ENCODE data around the gene DES.

Gene DES

DNA sequence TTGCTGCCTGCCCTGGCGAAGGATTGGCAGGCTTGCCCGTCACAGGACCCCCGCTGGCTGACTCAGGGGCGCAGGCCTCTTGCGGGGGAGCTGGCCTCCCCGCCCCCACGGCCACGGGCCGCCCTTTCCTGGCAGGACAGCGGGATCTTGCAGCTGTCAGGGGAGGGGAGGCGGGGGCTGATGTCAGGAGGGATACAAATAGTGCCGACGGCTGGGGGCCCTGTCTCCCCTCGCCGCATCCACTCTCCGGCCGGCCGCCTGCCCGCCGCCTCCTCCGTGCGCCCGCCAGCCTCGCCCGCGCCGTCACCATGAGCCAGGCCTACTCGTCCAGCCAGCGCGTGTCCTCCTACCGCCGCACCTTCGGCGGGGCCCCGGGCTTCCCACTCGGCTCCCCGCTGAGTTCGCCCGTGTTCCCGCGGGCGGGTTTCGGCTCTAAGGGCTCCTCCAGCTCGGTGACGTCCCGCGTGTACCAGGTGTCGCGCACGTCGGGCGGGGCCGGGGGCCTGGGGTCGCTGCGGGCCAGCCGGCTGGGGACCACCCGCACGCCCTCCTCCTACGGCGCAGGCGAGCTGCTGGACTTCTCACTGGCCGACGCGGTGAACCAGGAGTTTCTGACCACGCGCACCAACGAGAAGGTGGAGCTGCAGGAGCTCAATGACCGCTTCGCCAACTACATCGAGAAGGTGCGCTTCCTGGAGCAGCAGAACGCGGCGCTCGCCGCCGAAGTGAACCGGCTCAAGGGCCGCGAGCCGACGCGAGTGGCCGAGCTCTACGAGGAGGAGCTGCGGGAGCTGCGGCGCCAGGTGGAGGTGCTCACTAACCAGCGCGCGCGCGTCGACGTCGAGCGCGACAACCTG is at the start of gene DES:
Gene DES (plus strand): TSS at position 223 of the 857 bp plus-strand sequence. CDS start 86 bp downstream, at position 309.
- no peak for TF ChIP-seq POLR2A (IDR thresholded peaks at IDR 0.05; ENCODE audit: low read length)
- no peak for TF ChIP-seq GATA1 (IDR thresholded peaks at IDR 0.05; ENCODE audit: low read depth, low read length)
- DNase-seq = no peak

DNA sequence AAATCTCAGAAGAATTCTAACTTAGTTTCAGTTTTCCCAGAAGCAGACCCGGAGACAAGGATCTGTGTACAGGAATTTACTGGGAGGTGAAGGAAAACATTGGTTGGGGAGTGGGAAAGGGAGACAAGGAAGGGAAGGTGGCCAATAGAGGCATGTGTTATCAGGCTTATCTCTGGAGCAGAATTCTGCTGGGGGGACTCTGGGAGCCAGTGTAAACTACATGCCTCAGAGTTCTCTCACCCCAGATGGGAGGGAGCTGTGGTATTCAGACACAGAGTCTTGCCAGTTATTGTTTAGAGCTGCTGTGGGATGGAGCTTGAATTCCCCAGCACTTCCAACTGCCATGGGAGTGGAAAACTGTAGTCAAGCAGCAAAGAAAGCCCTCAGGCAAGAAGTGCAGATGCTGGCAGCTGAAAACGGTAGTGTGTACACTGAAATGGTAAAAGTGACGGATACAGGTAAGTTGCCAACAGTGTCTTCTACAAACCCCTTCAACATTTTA is 49.4 kb upstream of the DES start:
- DNase-seq = no peak
- no peak for TF ChIP-seq GATA1 (IDR thresholded peaks at IDR 0.05; ENCODE audit: low read depth, low read length)
- TF ChIP-seq POLR2A (IDR thresholded peaks at IDR 0.05; ENCODE audit: low read length) = no peak

DNA sequence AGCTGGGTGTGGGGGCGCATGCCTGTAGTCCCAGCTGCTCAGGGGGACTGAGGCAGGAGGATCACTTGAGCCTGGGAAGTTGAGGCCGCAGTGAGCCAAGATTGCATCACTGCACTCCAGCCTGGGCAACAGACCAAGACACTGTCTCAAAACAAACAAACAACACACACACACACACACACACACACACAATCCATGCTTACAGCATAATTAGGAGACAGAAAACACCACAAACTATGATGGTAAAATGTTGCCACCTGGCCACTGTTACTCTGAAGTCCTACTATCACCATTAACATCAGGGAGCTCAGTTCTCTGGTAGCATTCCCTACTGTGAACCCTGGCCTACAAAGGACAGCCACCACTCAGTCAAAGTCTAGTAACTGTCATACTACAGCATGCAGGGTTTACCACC is 48.7 kb upstream of the DES start:
- TF ChIP-seq POLR2A (IDR thresholded peaks at IDR 0.05; ENCODE audit: low read length) = no peak
- TF ChIP-seq GATA1 (IDR thresholded peaks at IDR 0.05; ENCODE audit: low read depth, low read length) = no peak
- DNase-seq = no peak

DNA sequence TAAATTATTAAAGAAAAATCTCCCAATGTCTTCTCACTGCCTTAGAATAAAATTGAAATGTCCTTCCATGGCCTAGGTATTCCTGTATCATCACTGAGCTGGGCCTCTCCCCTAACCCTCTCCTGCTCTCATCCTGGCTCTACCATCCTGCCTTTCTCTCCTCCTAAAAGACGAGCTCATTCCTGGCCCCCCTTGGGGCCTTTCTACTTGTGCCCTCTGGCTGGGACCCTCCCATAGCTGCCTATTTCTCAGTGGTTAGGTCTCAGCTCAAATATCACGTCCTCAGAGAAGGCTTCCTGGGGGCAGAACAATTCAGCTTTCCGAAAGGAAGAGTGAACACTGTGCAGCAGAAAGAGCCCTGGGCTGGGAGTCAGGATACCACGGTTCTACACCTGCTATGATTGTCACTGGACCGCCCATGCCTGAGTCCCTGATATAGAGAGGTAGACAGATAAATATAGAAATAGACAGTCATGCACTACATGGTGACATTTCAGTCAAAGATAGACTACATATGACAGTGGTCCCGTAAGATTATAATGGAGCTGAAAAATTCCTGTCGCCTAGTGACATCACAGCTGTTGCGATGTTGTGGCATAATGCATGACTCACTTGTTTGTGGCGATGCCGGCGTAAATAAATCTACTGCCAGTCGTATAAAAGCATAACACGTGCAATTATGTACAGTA is 39.9 kb upstream of the DES start:
- TF ChIP-seq GATA1 (IDR thresholded peaks at IDR 0.05; ENCODE audit: low read depth, low read length) (no peak), POLR2A (IDR thresholded peaks at IDR 0.05; ENCODE audit: low read length) (no peak)
- DNase-seq = peak in 1 of 2 experiments; percentile 58

DNA sequence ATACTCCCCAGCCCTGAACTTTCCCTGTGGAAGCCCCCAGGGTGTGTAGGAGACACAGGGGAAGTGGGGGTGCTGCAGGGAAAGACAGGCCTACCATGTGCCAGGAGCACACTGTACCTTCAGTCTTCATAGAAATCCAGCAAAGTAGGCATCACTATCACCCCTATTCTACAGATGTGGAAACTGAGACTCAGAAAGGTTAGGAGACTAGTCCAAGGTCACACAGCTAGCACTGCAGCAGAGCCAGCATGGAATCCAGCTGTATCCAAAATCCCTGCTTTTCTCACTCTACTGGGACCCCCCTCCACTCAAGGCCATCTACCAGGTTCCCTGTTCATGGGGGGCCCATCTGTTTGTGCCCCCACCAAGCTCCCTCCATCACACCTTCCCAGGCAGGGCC is 37.3 kb upstream of the DES start:
- TF ChIP-seq POLR2A (IDR thresholded peaks at IDR 0.05; ENCODE audit: low read length) (no peak), GATA1 (IDR thresholded peaks at IDR 0.05; ENCODE audit: low read depth, low read length) (no peak)
- DNase-seq = no peak

DNA sequence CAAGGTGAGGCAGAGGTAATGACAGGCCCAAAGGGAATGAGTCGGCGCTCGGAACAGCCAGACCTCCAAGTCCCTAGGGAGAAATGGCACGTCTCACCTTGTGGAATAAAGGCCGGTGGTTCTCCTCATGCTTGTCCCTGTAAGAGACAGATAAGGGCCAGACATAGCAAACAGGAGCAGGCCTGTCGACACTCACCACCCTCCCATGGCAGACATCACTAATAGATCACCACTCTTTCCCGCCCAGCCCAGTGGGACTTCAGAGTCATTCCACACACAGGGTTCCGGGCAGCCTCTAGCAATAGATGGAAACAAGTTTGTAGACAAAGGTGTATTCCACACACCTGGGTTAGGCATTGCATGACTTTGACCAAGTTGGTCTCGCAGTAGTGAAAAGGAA is 36.7 kb upstream of the DES start:
- no peak for DNase-seq
- no peak for TF ChIP-seq POLR2A (IDR thresholded peaks at IDR 0.05; ENCODE audit: low read length)
- TF ChIP-seq GATA1 (IDR thresholded peaks at IDR 0.05; ENCODE audit: low read depth, low read length) = no peak

DNA sequence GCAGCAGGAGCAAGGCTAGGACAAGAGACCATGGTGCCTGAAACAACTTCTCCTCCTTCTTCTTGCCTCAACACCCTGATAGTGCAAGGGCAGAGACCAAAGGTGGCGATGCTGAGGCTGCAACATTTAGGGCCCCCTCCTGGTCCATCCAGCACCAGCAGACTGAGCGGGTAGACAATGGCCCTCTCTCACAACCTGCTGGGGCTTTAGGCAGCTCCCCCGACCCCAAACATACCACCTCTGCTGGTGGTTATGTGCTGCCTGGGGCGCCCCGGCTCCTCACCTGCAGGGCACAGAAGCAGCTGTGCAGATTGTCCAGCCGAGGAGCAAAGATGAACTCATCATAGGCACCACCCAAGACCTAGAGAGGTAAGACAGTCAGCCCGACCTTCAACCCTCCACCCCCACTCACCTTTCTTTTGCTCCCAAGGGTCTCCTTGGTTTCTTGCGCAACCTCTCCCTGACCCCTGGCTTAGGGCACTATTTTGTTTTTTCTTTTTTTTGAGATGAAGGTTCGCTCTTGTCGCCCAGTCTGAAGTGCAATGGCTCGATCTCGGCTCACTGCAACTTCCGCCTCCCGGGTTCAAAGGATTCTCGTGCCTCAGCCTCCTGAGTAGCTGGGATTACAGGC is 34.0 kb upstream of the DES start:
- no peak for DNase-seq
- TF ChIP-seq GATA1 (IDR thresholded peaks at IDR 0.05; ENCODE audit: low read depth, low read length) (no peak), POLR2A (IDR thresholded peaks at IDR 0.05; ENCODE audit: low read length) (no peak)

DNA sequence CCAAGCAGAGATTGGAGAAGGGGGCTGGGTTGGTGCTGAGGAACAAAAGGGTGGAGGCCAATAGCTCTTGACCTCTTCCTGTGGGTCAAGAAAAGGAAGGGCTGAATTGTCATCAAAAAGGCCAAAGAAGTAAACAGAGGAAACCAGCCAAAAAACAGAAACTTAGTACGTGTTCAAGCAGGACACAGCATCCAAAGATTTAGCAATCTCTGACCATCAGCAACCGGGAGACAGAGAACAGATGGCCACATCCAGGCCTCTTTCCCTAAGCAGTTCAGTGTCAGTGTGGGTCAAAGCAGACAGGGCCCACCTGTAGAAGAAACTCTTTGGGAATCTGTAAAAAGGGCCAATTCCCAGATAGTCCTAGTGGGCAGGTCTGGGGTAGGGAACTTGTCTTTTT is 33.3 kb upstream of the DES start:
- TF ChIP-seq GATA1 (IDR thresholded peaks at IDR 0.05; ENCODE audit: low read depth, low read length) = no peak
- no peak for TF ChIP-seq POLR2A (IDR thresholded peaks at IDR 0.05; ENCODE audit: low read length)
- no peak for DNase-seq

DNA sequence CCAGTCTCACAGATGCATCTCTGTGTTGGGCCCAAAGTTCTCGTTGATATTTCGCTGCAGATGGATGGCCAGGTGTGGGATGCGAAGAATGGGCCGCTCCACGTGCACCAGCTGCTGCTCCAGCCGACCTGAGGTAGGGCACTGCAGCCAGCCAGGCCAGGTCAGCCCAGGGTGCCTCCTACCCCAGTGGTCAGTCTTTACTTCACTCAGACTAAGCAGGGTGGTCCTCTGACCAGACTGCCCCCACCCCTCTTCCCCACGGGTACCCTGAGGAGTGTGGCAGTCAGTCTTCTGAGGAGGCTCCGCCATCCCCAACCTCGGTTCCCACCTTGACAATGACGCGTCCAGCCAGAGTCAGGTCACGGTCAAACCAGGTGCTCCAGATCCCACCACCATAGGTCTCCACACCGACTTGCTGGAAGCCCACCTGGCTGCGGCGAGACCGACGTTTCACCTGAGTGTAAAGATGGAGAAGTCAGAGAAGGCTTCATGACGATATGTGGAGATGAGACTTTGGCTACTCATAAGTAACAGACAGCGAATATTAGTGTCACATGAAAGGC is 32.1 kb upstream of the DES start:
- TF ChIP-seq GATA1 (IDR thresholded peaks at IDR 0.05; ENCODE audit: low read depth, low read length) (no peak), POLR2A (IDR thresholded peaks at IDR 0.05; ENCODE audit: low read length) (no peak)
- DNase-seq = no peak

DNA sequence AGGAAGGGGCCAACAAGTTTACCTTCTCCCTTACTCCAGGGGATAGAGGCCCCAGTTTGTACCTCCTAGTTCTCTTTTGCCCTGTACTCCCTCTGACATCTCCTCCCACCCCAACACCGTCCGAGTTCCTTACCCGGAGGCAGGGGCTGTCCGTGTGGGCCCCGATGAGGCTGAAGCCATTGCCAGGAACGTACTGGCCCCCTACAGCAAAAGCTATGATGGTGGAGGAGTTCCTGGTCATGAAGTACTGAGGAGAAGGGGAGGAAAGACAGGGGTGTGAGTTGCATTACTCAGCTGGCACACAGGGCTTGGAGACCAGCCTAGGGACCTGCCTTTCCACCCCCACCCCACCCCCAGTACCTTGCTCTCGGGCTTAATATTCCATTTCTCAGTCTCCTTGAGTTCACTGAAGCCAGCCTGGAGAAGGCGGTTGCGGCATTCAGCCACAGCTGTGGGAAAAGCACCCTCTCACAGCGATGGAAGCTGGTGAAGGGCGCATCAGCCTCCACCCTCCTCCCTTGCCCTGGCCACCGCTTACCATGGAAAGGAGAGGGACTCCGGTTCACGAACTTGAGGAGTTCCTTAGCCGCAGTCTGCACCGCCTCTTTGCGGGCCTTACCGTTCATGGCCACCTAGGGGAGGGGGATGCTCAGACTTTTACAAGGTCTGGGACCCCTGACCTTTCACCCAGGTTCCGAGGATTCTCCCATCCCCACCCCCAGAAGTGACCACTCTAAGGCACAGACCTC is 31.5 kb upstream of the DES start:
- DNase-seq = peak; percentile 47 to 59

DNA sequence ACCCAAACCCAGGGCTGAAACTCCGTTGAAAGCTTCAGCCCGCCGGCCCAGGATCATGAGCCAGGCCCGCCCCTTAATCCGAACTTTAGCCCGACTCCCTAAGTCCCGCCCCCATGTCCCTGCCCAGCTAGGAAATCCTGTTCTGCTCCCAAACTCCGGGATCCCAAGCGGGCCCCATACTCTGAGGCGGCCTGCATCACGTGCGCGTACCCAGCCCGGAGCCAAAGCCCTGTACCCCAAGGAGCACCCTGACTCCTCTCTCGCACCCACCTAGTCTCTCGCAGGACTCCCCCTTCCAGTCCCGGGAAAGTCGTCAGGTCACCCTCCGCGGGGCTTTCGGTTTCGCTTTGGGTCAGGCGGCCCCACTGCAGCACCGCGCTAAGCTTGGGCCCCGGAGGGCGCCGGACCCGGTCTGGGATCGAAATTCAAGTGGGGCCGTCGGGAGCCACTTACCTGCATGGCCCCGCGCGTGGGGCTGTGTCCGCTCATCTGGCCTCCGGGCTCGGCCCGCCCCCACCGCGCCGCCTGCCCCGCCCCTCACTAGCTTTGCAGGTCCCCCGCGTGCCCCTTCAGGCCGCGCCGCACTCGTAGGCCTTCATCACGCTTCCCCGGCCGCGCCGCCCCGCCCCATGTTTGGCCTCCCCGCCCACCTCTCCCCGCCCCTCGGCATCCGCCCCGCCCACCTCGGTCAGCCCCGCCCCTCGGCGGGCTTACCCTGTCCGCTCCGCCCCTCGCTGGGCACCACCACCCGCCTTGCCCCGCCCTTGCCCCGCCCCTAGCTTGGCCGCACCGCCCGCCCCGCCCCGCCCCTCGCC is 30.7 kb upstream of the DES start, which contains the start of gene DNPEP:
Gene DNPEP (minus strand): TSS at position 607 of the 815 bp plus-strand sequence. CDS start 118 bp downstream, at position 489.
- TF ChIP-seq GATA1 (IDR thresholded peaks at IDR 0.05; ENCODE audit: low read depth, low read length) = no peak
- TF ChIP-seq POLR2A (IDR thresholded peaks at IDR 0.05; ENCODE audit: low read length) = no peak
- DNase-seq = peak; percentile 96 to 100

More for the DNA sequence above, 31.5 kb upstream of the DES start:
- TF ChIP-seq POLR2A (IDR thresholded peaks at IDR 0.05; ENCODE audit: low read length) (no peak), GATA1 (IDR thresholded peaks at IDR 0.05; ENCODE audit: low read depth, low read length) (no peak)

All from erythroblast (primary cell).